Gastrocnemius medialis (tissue), 4 donors: ENCODE data around the gene CD37. TPM values are rescaled to one million over a fixed set of nuclear protein-coding genes. Genes with fewer than 3 reads are reported as not detected.

Experiments
- ATAC-seq, 2 donors: fragments of 150-250 bp; one replicate each; pipeline ENCODE4 v1.9.1; 2016
- DNase-seq, 2 donors: peaks; one replicate each; pipeline ENCODE4 v3.0.0-alpha.2; 2019
- H3K27ac ChIP-seq, 4 donors: fragments of 200-600 bp; sonication (generic); 1 replicate in 1 of 4; 2 replicates in 3 of 4; pipeline ENCODE4 v1.5.1; 2016 to 2018; ENCODE audit warnings: mild to moderate bottlenecking in 2 of 4, moderate library complexity in 1 of 4
- H3K27me3 ChIP-seq, 3 donors: fragments of 200-600 bp; sonication (generic) in 2 of 3; 1 replicate in 1 of 3; 2 replicates in 2 of 3; pipeline versions ENCODE4 v1.5.1 to v1.6.0; 2016 to 2019; ENCODE audit warnings: mild to moderate bottlenecking in 1 of 3, moderate library complexity in 1 of 3
- H3K36me3 ChIP-seq, 2 donors: fragments of 200-600 bp; sonication (generic) in 1 of 2; one replicate each; pipeline ENCODE4 v1.5.1; 2017 to 2018
- H3K4me1 ChIP-seq, 2 donors: fragments of 200-600 bp; sonication (generic) in 1 of 2; one replicate each; pipeline ENCODE4 v1.5.1; 2016 to 2017; ENCODE audit warnings: mild to moderate bottlenecking in 2 of 2
- H3K4me3 ChIP-seq, 4 donors: fragments of 200-600 bp; sonication (generic) in 3 of 4; 1 replicate in 1 of 4; 2 replicates in 3 of 4; pipeline ENCODE4 v1.5.1; 2016 to 2019; ENCODE audit warnings: mild to moderate bottlenecking in 2 of 4
- H3K9me3 ChIP-seq, 3 donors: fragments of 200-600 bp; sonication (generic) in 2 of 3; 1 replicate in 1 of 3; 2 replicates in 2 of 3; pipeline ENCODE4 v1.5.1; 2016 to 2019
- POLR2A ChIP-seq, 2 donors: fragments of 450-650 bp; IDR thresholded peaks; one replicate each; pipeline ENCODE4 v1.6.1; 2017; ENCODE audit warnings: antibody characterized with exemption in 2 of 2, mild to moderate bottlenecking in 2 of 2, moderate library complexity in 2 of 2
- in situ Hi-C, 4 donors: fragments of 200-750 bp; cut with MboI; loops; one replicate each; pipeline versions ENCODE4 v1.15.0 to v1.8.0; 2017; ENCODE audit warnings: low sequenced_read_pairs in 4 of 4
- intact Hi-C: fragments of 100-400 bp; cut with DNase I; formaldehyde crosslinking; loops from one replicate; pipeline ENCODE4 v1.15.1; 2023; ENCODE audit warnings: low total_unique reads
- total RNA-seq, 4 donors: library from RNA; depleted of rRNA; stranded (reverse); fragments of >200 nt; gene quantifications; one replicate each; pipeline versions ENCODE4 v1.1.0 to v1.2.3, GENCODE V29; 2016
- TF ChIP-seq, protein P1 (sequence below), 5 experiments: fragments of 450-650 bp in 3 of 5; fragments of 200-600 bp in 2 of 5; sonication (generic) in 2 of 5; IDR thresholded peaks in 4 of 5; conservative IDR thresholded peaks in 1 of 5; 1 replicate in 4 of 5; 2 replicates in 1 of 5; pipeline ENCODE4 v1.5.1; 2016 to 2019; ENCODE audit warnings: antibody characterized with exemption in 5 of 5, mild to moderate bottlenecking in 3 of 5, moderate library complexity in 3 of 5

The CD37 gene
- total RNA-seq, 4 donors from 2014 or later: 1.6 to 8.5 (median 2.3) TPM

DNA sequence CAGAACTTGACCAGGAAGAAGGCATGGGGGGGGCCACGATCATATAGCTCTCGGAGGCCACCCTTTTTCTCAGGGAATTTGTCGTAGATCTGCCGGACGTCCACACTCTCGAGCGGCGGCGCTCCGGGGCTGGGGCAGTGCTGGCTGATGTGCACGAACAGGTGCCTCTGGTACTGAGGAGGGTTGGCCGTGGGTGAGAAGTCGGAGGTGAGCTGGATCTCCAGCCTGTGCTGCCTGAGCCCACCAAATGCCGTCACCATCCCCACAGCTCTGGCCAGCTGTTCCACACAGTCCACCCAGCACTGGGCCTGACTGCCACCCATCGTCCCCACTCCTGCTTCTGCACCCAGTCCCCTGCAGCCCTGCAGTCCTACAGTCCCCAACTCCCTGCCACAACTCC, 12.0 kb downstream of the CD37 start:
- intact Hi-C loops: no loop called here
- ATAC-seq: no peak
- no peaks in the 10 kb centered on the region for H3K9me3 ChIP-seq

DNA sequence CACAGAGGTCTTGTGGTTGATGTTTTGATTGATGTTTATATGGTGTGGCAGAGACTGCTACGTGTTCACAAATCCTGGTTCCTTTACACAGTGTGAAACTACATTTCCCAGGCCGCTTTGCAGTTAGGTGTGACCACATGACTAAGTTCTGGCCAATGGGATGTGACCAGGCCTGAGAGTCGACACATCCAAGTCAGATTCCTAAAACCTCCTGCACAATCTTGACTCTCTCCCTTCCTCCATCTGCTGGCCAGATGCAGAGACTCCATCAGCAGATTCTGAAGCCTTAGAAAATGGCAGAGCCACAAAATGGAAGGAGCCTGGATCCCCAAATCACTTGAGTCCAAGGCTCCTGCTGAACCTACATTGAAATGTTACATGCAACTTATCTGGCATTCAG, 12.6 kb downstream of the CD37 start:
- ATAC-seq (no peak), DNase-seq (no peak)
- no peaks in the 10 kb centered on the region for H3K9me3 ChIP-seq
- intact Hi-C loops: no loop called here
- no peak overlapping the region for H3K27ac ChIP-seq
- no peak overlapping the region for H3K4me3 ChIP-seq
- TF ChIP-seq, protein P1, sequence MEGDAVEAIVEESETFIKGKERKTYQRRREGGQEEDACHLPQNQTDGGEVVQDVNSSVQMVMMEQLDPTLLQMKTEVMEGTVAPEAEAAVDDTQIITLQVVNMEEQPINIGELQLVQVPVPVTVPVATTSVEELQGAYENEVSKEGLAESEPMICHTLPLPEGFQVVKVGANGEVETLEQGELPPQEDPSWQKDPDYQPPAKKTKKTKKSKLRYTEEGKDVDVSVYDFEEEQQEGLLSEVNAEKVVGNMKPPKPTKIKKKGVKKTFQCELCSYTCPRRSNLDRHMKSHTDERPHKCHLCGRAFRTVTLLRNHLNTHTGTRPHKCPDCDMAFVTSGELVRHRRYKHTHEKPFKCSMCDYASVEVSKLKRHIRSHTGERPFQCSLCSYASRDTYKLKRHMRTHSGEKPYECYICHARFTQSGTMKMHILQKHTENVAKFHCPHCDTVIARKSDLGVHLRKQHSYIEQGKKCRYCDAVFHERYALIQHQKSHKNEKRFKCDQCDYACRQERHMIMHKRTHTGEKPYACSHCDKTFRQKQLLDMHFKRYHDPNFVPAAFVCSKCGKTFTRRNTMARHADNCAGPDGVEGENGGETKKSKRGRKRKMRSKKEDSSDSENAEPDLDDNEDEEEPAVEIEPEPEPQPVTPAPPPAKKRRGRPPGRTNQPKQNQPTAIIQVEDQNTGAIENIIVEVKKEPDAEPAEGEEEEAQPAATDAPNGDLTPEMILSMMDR (IDR thresholded peaks at IDR 0.05 in 4 of 5, conservative IDR thresholded peaks at IDR 0.05 in 1 of 5): no peak
- no peak for TF ChIP-seq POLR2A (IDR thresholded peaks at IDR 0.05)
- H3K4me1 ChIP-seq: no peaks in the 10 kb centered on the region
- no peaks in the 10 kb centered on the region for H3K27me3 ChIP-seq
- in situ Hi-C loops: no loop called here
- no peaks in the 10 kb centered on the region for H3K36me3 ChIP-seq

More for the DNA sequence above, 12.0 kb downstream of the CD37 start:
- H3K36me3 ChIP-seq: no peaks in the 10 kb centered on the region
- no peaks in the 10 kb centered on the region for H3K4me1 ChIP-seq
- no peak overlapping the region for H3K27ac ChIP-seq
- in situ Hi-C loops: no loop called here
- H3K4me3 ChIP-seq: no peak overlapping the region
- no peak for DNase-seq
- no peaks in the 10 kb centered on the region for H3K27me3 ChIP-seq
- TF ChIP-seq, protein P1 (IDR thresholded peaks at IDR 0.05 in 4 of 5, conservative IDR thresholded peaks at IDR 0.05 in 1 of 5): no peak
- no peak for TF ChIP-seq POLR2A (IDR thresholded peaks at IDR 0.05)

- DNase-seq (no peak), ATAC-seq (no peak)
- in situ Hi-C loops (no loop called here), intact Hi-C loops (no loop called here)
- no peaks in the 10 kb centered on the region for H3K27me3 ChIP-seq
- no peak overlapping the region for H3K4me3 ChIP-seq
- TF ChIP-seq POLR2A (IDR thresholded peaks at IDR 0.05): no peak
- TF ChIP-seq, protein P1 (IDR thresholded peaks at IDR 0.05 in 4 of 5, conservative IDR thresholded peaks at IDR 0.05 in 1 of 5): no peak
- no peaks in the 10 kb centered on the region for H3K4me1 ChIP-seq
- no peak overlapping the region for H3K27ac ChIP-seq
- no peaks in the 10 kb centered on the region for H3K9me3 ChIP-seq
- no peaks in the 10 kb centered on the region for H3K36me3 ChIP-seq
Measured at GRCh38 chr19:49348305-49349189, 13.3 kb downstream of the CD37 start.

DNA sequence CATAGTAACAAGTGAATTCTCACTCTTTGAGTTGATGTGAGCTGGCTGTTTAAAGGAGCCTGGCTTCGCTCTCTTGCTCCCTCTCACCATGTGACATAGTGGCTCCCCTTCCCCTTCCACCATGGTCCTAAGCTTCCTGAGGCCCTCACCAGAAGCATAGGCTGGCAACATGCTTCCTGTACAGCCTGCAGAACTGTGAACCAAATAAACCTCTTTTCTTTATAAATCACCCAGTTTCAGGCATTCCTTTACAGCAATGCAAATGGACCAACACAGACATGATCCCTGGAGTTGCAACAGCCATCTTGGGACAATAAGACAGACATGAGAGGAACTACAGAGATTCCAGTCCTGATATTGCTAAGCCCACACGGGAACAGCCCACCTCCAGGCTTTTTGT, 14.4 kb downstream of the CD37 start:
- in situ Hi-C loops: no loop called here
- no peak for TF ChIP-seq POLR2A (IDR thresholded peaks at IDR 0.05)
- TF ChIP-seq, protein P1 (IDR thresholded peaks at IDR 0.05 in 4 of 5, conservative IDR thresholded peaks at IDR 0.05 in 1 of 5): no peak
- no peak for ATAC-seq

More for the DNA sequence above, 14.4 kb downstream of the CD37 start:
- intact Hi-C loops: no loop called here
- H3K27me3 ChIP-seq: no peaks in the 10 kb centered on the region
- no peaks in the 10 kb centered on the region for H3K9me3 ChIP-seq
- no peaks in the 10 kb centered on the region for H3K4me1 ChIP-seq
- H3K27ac ChIP-seq: no peak overlapping the region
- H3K4me3 ChIP-seq: no peak overlapping the region
- no peak for DNase-seq
- no peaks in the 10 kb centered on the region for H3K36me3 ChIP-seq
